Ectodermal cell (in vitro differentiated cells): ENCODE results near the gene FAM180B.
"Not testable (repeated sequence)": the region's sequence is repeated elsewhere in the genome, so short reads cannot be mapped to it uniquely, and the experiment has no call there.

Experiments
- H3K27ac ChIP-seq: 2 replicates; pipeline ENCODE4 v1.7.0; 2013; ENCODE audit warnings: mild to moderate bottlenecking, low read depth, low read length; ENCODE audit not compliant: insufficient read depth, poor library complexity, severe bottlenecking
- H3K27me3 ChIP-seq: 2 replicates; pipeline ENCODE4 v1.7.0; 2013; ENCODE audit warnings: mild to moderate bottlenecking, low read length; ENCODE audit not compliant: insufficient read depth, control insufficient read depth, poor library complexity, severe bottlenecking
- H3K36me3 ChIP-seq: one replicate; pipeline ENCODE4 v1.7.0; 2013; ENCODE audit warnings: low read length; ENCODE audit not compliant: control insufficient read depth, insufficient read depth
- H3K4me1 ChIP-seq: one replicate; pipeline ENCODE4 v1.7.0; 2013; ENCODE audit warnings: low read length; ENCODE audit not compliant: control insufficient read depth, insufficient read depth
- H3K4me3 ChIP-seq: 2 replicates; pipeline ENCODE4 v1.7.0; 2013; ENCODE audit warnings: low read depth, low read length, control low read depth; ENCODE audit not compliant: insufficient read depth
- H3K9me3 ChIP-seq: 2 replicates; pipeline ENCODE4 v1.7.0; 2013; ENCODE audit warnings: mild to moderate bottlenecking, low read length, moderate library complexity; ENCODE audit not compliant: control insufficient read depth
- WGBS, 2 experiments: methylation state at CpG; one replicate each; pipeline ENCODE4 v1.1.7; 2013; ENCODE audit warnings: missing lambda C conversion rate in 2 of 2; 5-methylcytosine and 5-hydroxymethylcytosine counted together

Gene FAM180B

GRCh38 chr11:47552056-47552565 lies 34.4 kb upstream of the FAM180B start:
- H3K27me3 ChIP-seq: no peaks in the 10 kb centered on the region
- H3K9me3 ChIP-seq: no peaks in the 10 kb centered on the region
- 1% methylated on average over 22 of the region's 22 CpGs for WGBS, 2 experiments
- no peaks in the 10 kb centered on the region for H3K36me3 ChIP-seq
- H3K4me1 ChIP-seq: peaks cover 9% of the 10 kb centered on the region
- H3K27ac ChIP-seq: peak overlapping the region; percentile 52
- peak overlapping the region; percentile 88 for H3K4me3 ChIP-seq

GRCh38 chr11:47552566-47553405 lies 33.7 kb upstream of the FAM180B start, which contains the start of gene CELF1:
CELF1 (minus strand) TSS chr11:47553132; CDS start chr11:47499523, 53,609 bp downstream.
- WGBS, 2 experiments: 0% methylated on average over 89 of the region's 89 CpGs
- Histone ChIP-seq H3K27me3 (no peaks in the 10 kb centered on the region), H3K4me1 (peaks cover 9% of the 10 kb centered on the region), H3K9me3 (no peaks in the 10 kb centered on the region), H3K27ac (peak within 1 kb of the TSS; percentile 52), H3K36me3 (no peaks in the 10 kb centered on the region), H3K4me3 (peak within 1 kb of the TSS; percentile 88)

- WGBS, 2 experiments: 30 to 40% methylated on average over 9 of the region's 9 CpGs
- H3K27ac ChIP-seq: peak overlapping the region; percentile 52
- peak overlapping the region; percentile 88 for H3K4me3 ChIP-seq
These were observed 33.1 kb upstream of the FAM180B start for GRCh38 chr11:47553406-47553743.

GRCh38 chr11:47557004-47557403 lies 29.5 kb upstream of the FAM180B start:
- H3K27me3 ChIP-seq, H3K4me3 ChIP-seq, H3K36me3 ChIP-seq, H3K27ac ChIP-seq, H3K4me1 ChIP-seq, H3K9me3 ChIP-seq: not testable (repeated sequence)
- 89 to 94% methylated on average over 12 of the region's 12 CpGs for WGBS, 2 experiments

More at GRCh38 chr11:47553406-47553743, 33.1 kb upstream of the FAM180B start:
- Histone ChIP-seq H3K36me3 (no peaks in the 10 kb centered on the region), H3K9me3 (no peaks in the 10 kb centered on the region), H3K27me3 (no peaks in the 10 kb centered on the region), H3K4me1 (peaks cover 9% of the 10 kb centered on the region)

- WGBS, 2 experiments: no CpG with 5 or more reads among the region's 1 CpG
These were observed 27.8 kb upstream of the FAM180B start for GRCh38 chr11:47558695-47559094.

GRCh38 chr11:47560426-47560825 lies 26.1 kb upstream of the FAM180B start:
- Histone ChIP-seq H3K4me1 (no peaks in the 10 kb centered on the region), H3K4me3 (no peak overlapping the region)
- 95 to 98% methylated on average over 2 of the region's 2 CpGs for WGBS, 2 experiments

More at GRCh38 chr11:47558695-47559094, 27.8 kb upstream of the FAM180B start:
- Histone ChIP-seq H3K4me3 (no peak overlapping the region), H3K27me3 (no peaks in the 10 kb centered on the region), H3K4me1 (no peaks in the 10 kb centered on the region), H3K36me3 (no peaks in the 10 kb centered on the region), H3K27ac (no peak overlapping the region), H3K9me3 (no peaks in the 10 kb centered on the region)

GRCh38 chr11:47562393-47562792 lies 24.1 kb upstream of the FAM180B start:
- H3K9me3 ChIP-seq, H3K4me3 ChIP-seq, H3K4me1 ChIP-seq, H3K36me3 ChIP-seq, H3K27me3 ChIP-seq, H3K27ac ChIP-seq: not testable (repeated sequence)
- 94 to 98% methylated on average over 4 of the region's 4 CpGs for WGBS, 2 experiments

More at GRCh38 chr11:47560426-47560825, 26.1 kb upstream of the FAM180B start:
- Histone ChIP-seq H3K27me3 (no peaks in the 10 kb centered on the region), H3K9me3 (no peaks in the 10 kb centered on the region), H3K36me3 (no peaks in the 10 kb centered on the region), H3K27ac (no peak overlapping the region)

GRCh38 chr11:47564366-47564765 lies 22.1 kb upstream of the FAM180B start:
- WGBS, 2 experiments: 95 to 96% methylated on average over 10 of the region's 10 CpGs

GRCh38 chr11:47564933-47565339 lies 21.5 kb upstream of the FAM180B start:
- H3K27me3 ChIP-seq: no peaks in the 10 kb centered on the region
- no peaks in the 10 kb centered on the region for H3K4me1 ChIP-seq
- peak overlapping the region; percentile 60 for H3K4me3 ChIP-seq
- H3K27ac ChIP-seq: no peak overlapping the region
- WGBS, 2 experiments: 22 to 25% methylated on average over 11 of the region's 11 CpGs
- no peaks in the 10 kb centered on the region for H3K9me3 ChIP-seq
- H3K36me3 ChIP-seq: peaks cover 7% of the 10 kb centered on the region

More at GRCh38 chr11:47564366-47564765, 22.1 kb upstream of the FAM180B start:
- H3K27ac ChIP-seq, H3K27me3 ChIP-seq, H3K4me3 ChIP-seq, H3K36me3 ChIP-seq, H3K4me1 ChIP-seq, H3K9me3 ChIP-seq: not testable (repeated sequence)

GRCh38 chr11:47565340-47566148 lies 20.9 kb upstream of the FAM180B start, which contains the start of gene PTPMT1:
PTPMT1 (plus strand) TSS chr11:47565599; CDS start chr11:47565623, 24 bp downstream.
- H3K4me3 ChIP-seq: peak within 1 kb of the TSS; percentile 60
- H3K36me3 ChIP-seq: peaks cover 8% of the 10 kb centered on the region
- H3K27ac ChIP-seq: no peak within 1 kb of the TSS
- 1% methylated on average over 86 of the region's 86 CpGs for WGBS, 2 experiments
- no peaks in the 10 kb centered on the region for H3K9me3 ChIP-seq
- no peaks in the 10 kb centered on the region for H3K27me3 ChIP-seq
- no peaks in the 10 kb centered on the region for H3K4me1 ChIP-seq
